PFSK-1 (cell line): ENCODE results near the gene TEAD3.

Experiments
- FOXP2 ChIP-seq: optimal IDR thresholded peaks from 2 replicates; pipeline ENCODE3; 2011; ENCODE audit warnings: borderline replicate concordance, control low read depth, inconsistent platforms; ENCODE audit not compliant: insufficient read depth; ENCODE audit errors: extremely low read length, extremely low read depth
- POLR2AphosphoS5 ChIP-seq: IDR thresholded peaks from 2 replicates; pipeline ENCODE4 v1.6.1; 2012; ENCODE audit warnings: low read depth, mild to moderate bottlenecking, control low read depth, low read length, moderate library complexity
- REST ChIP-seq, 2 experiments: IDR thresholded peaks; 2 replicates each; pipeline versions ENCODE4 v1.6.1 to v1.8.0; 2011 to 2012; ENCODE audit warnings: low read depth in 2 of 2, low read length in 2 of 2, control low read depth in 1 of 2, inconsistent platforms in 1 of 2, mild to moderate bottlenecking in 1 of 2, moderate library complexity in 1 of 2; ENCODE audit not compliant: insufficient read depth in 1 of 2
- SIN3A ChIP-seq: IDR thresholded peaks from 2 replicates; pipeline ENCODE4 v1.6.1; 2012; ENCODE audit warnings: mild to moderate bottlenecking, low read length, moderate library complexity, borderline replicate concordance; ENCODE audit not compliant: insufficient read depth
- TAF1 ChIP-seq: IDR thresholded peaks from 2 replicates; pipeline ENCODE4 v1.6.1; 2012; ENCODE audit warnings: low read length, control low read depth, borderline replicate concordance; ENCODE audit not compliant: insufficient read depth

The TEAD3 gene

GRCh38 chr6:35493307-35493983 is 3.4 kb downstream of the TEAD3 start:
- no peak for TF ChIP-seq SIN3A
- no peak for TF ChIP-seq POLR2AphosphoS5
- no peak for TF ChIP-seq TAF1
- no peak for TF ChIP-seq REST (IDR thresholded peaks at IDR 0.05; ENCODE audit: insufficient read depth in 1 of 2, low read depth in 2 of 2, low read length in 2 of 2)
- no peak for TF ChIP-seq FOXP2

DNA sequence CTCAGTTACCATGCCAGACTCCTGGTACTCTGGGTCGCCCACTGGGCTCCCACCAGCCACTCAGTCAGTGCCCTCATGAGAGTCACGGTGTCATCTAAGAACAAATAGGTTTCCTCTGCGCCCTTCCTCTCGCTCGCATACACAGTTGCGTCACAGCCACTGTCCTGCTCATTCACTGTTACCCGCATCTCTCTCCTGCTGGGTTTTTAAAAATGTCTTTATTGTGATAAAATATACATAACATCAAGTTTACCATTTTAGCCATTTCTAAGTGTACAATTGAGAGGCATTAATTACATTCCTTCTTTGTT is 4.0 kb downstream of the TEAD3 start:
- no peak for TF ChIP-seq SIN3A
- no peak for TF ChIP-seq POLR2AphosphoS5
- TF ChIP-seq FOXP2 = no peak
- no peak for TF ChIP-seq TAF1
- no peak for TF ChIP-seq REST (IDR thresholded peaks at IDR 0.05; ENCODE audit: insufficient read depth in 1 of 2, low read depth in 2 of 2, low read length in 2 of 2)

DNA sequence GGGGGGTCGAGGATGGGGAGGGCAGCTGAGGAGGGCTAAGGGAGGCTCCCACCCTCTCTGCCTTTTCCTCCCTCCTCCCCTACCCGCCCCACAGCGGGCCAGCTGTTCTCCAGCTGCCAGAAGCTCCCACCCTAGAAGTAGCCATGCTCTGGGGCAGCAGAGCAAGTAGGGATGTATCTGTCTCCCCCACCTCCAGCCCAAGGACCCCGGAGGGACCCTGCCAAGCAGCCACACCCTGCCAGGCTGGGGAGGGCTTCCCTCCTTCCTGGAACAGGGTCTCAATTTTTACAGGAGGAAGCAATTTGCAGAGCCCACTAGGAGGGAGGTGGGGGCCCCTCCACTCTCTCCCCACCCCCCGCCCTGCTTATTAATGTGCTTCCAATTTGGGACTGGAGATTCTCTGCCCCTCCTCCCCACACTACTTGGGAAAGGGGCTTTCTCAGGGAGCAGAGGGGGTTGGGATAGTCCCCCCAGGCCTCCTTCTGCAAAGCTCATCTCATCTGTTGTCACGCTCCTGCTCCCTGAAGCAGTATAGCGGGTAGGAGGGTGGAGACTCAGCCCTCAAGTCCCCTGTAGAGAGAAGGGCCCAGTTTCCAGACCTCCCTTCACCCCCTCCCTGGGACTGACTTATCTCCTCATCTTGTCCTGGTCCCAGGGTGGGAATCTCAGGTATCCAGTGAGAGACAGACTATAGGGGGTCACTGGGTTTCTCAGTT is 4.5 kb downstream of the TEAD3 start:
- TF ChIP-seq TAF1 (no peak), FOXP2 (no peak), REST (IDR thresholded peaks at IDR 0.05; ENCODE audit: insufficient read depth in 1 of 2, low read depth in 2 of 2, low read length in 2 of 2) (no peak), SIN3A (no peak), POLR2AphosphoS5 (no peak)

DNA sequence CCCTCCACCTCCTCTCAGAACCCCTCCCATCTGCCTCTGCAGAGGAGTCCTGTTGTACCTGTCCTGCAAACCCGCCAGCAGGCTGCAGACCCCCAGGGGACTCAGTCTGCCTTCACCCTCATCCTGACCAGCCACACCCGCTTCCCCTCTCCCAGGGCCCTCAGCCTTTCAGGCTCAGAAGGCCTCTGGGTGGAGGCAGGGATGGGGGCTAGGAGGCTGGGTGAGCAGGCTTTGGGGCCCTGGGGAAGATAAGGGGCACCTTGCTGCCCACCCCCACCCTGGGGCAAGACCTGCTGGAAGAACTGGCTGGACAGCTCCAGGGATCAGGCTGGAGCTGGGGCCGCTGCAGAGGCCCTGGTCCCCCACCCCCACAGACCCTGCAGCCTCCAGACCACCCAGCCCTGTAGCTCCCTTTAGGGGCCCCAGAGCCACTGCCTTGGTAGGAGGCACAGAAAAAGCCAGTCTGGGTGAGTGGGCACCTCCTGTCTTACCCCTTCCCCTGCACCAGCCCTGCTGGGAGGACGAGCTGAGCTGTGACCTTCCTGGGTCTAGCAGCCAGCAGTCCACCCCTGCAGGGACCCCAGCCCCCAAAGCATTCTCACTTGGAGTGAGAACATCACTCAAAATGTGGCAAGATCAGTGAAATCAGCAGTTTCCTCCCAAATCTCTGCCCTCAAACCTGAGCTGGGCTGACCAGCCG is 5.2 kb downstream of the TEAD3 start:
- 0 out of 4 replicates have a peak, but pooled peaks of 1 of the 2 experiments have one; percentile 36 for TF ChIP-seq REST (IDR thresholded peaks at IDR 0.05; ENCODE audit: insufficient read depth in 1 of 2, low read depth in 2 of 2, low read length in 2 of 2)
- no peak for TF ChIP-seq TAF1
